ENCODE measurements around the gene GNA12. TPM values are rescaled to one million over a fixed set of nuclear protein-coding genes. Genes with fewer than 3 reads are reported as not detected.

Gene GNA12
- total and polyA plus RNA-seq, 4 donors, result 3.7 to 19.0 (median 11.3) TPM

GRCh38 chr7:2884161-2884560 is 40.1 kb upstream of the GNA12 start:
- H3K4me3 ChIP-seq (ENCODE audit: low read depth in 1 of 3, low read length in 3 of 3), result no peak overlapping the region
- TF ChIP-seq HNF4G (IDR thresholded peaks at IDR 0.05), result no peak
- no peak for TF ChIP-seq REST (IDR thresholded peaks at IDR 0.05)
- no peak for TF ChIP-seq ZBTB33 (IDR thresholded peaks at IDR 0.05)
- DNase-seq (ENCODE audit: low spot score), result no peak
- H3K9ac ChIP-seq (ENCODE audit: low read depth in 1 of 2, low read length in 2 of 2), result no peak overlapping the region
- H3K27me3 ChIP-seq (ENCODE audit: control insufficient read depth in 4 of 4, insufficient read depth in 4 of 4, low read length in 3 of 4), result no peaks in the 10 kb centered on the region
- 80% methylated on average over 9 of the region's 9 CpGs for WGBS
- H3K27ac ChIP-seq (ENCODE audit: low read depth in 1 of 2, low read length in 2 of 2), result no peak overlapping the region
- no peaks in the 10 kb centered on the region for H3K36me3 ChIP-seq (ENCODE audit: control insufficient read depth in 4 of 4, insufficient read depth in 3 of 4, low read depth in 1 of 4, low read length in 3 of 4)
- H3K4me1 ChIP-seq (ENCODE audit: control insufficient read depth in 4 of 4, insufficient read depth in 4 of 4, low read length in 3 of 4), result no peaks in the 10 kb centered on the region
- H3K9me3 ChIP-seq (ENCODE audit: control insufficient read depth in 4 of 4, low read length in 3 of 4), result no peaks in the 10 kb centered on the region

GRCh38 chr7:2883101-2883500 is 39.0 kb upstream of the GNA12 start:
- 77% methylated on average over 17 of the region's 17 CpGs for WGBS
- no peak overlapping the region for H3K27ac ChIP-seq (ENCODE audit: low read depth in 1 of 2, low read length in 2 of 2)
- DNase-seq (ENCODE audit: low spot score), result no peak
- H3K9ac ChIP-seq (ENCODE audit: low read depth in 1 of 2, low read length in 2 of 2), result no peak overlapping the region
- H3K4me3 ChIP-seq (ENCODE audit: low read depth in 1 of 3, low read length in 3 of 3), result no peak overlapping the region
- H3K9me3 ChIP-seq (ENCODE audit: control insufficient read depth in 4 of 4, low read length in 3 of 4), result no peaks in the 10 kb centered on the region
- H3K36me3 ChIP-seq (ENCODE audit: control insufficient read depth in 4 of 4, insufficient read depth in 3 of 4, low read depth in 1 of 4, low read length in 3 of 4), result no peaks in the 10 kb centered on the region
- TF ChIP-seq HNF4G (IDR thresholded peaks at IDR 0.05), result no peak
- no peak for TF ChIP-seq FOXA2 (IDR thresholded peaks at IDR 0.05)
- no peak for TF ChIP-seq HNF4A (conservative IDR thresholded peaks at IDR 0.05)
- no peak for TF ChIP-seq FOXA1 (IDR thresholded peaks at IDR 0.05)
- TF ChIP-seq GABPA (IDR thresholded peaks at IDR 0.05 in 1 of 2, conservative IDR thresholded peaks at IDR 0.05 in 1 of 2), result no peak
- TF ChIP-seq YY1 (IDR thresholded peaks at IDR 0.05), result no peak
- no peak for TF ChIP-seq CTCF (IDR thresholded peaks at IDR 0.05; ENCODE audit: low read depth, low read length, missing input control)
- no peak for TF ChIP-seq ATF3 (IDR thresholded peaks at IDR 0.05)
- TF ChIP-seq MAX (IDR thresholded peaks at IDR 0.05), result no peak
- no peak for TF ChIP-seq RXRA (IDR thresholded peaks at IDR 0.05)
- no peak for TF ChIP-seq SP1 (IDR thresholded peaks at IDR 0.05)
- TF ChIP-seq REST (IDR thresholded peaks at IDR 0.05), result no peak
- TF ChIP-seq JUND (IDR thresholded peaks at IDR 0.05), result no peak
- TF ChIP-seq NR2F2 (IDR thresholded peaks at IDR 0.05), result no peak
- H3K4me1 ChIP-seq (ENCODE audit: control insufficient read depth in 4 of 4, insufficient read depth in 4 of 4, low read length in 3 of 4), result no peaks in the 10 kb centered on the region
- H3K27me3 ChIP-seq (ENCODE audit: control insufficient read depth in 4 of 4, insufficient read depth in 4 of 4, low read length in 3 of 4), result no peaks in the 10 kb centered on the region

All from liver (tissue), 9 donors.